T-helper 1 cell (primary cell): ENCODE data around the gene PAIP2.
"Not testable (repeated sequence)": the region's sequence is repeated elsewhere in the genome, so short reads cannot be mapped to it uniquely, and the experiment has no call there.

ENCODE experiments used
- DNase-seq, 5 donors: peaks; one replicate each; pipeline ENCODE4 v3.0.0-alpha.2; 2012 to 2020

The PAIP2 gene

DNA sequence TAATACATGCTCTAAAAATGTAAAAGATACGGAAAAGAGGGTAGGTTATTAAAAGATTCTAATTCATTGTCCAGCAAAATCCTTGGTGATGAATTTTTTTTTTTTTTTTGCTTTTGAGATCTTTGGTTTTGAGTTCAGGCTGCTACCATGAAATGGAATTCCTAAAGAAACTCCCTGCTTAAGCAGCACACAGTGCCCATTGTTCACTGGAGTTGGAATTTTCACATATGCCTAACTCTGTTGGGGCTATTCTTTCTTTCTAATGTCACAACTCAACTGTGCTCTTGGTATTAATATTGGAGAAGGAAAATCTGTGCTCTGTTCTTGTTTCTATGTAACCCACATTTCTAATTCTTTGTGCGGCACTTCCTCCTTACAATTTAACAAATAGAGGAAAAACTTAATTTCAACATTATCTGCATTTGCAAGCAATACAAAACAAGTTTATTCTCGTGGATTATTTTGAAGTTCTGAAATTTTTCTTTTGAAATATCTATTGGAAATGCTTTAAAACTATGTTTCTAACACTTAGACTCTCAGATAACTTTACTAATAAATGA lies 26.5 kb upstream of the PAIP2 start:
- DNase-seq = no peak

DNA sequence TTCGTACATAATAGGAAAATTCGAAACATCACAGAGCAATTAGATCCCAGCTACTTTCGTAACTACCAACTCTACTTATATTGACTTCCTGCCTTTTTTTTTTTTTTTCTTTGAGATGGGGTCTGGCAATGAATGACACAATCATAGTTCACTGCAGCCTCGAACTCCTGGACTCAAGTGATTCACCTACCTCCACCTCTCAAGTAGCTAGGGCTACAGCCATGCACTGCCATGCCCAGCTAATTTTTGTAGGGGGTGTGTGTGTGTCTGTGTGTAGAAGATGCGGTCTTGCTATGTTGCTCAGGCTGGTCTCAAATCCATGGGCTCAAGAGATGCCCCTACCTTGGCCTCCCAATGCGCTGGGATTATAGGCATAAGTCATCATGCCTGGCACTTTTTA lies 5.8 kb upstream of the PAIP2 start:
- no peak for DNase-seq

DNA sequence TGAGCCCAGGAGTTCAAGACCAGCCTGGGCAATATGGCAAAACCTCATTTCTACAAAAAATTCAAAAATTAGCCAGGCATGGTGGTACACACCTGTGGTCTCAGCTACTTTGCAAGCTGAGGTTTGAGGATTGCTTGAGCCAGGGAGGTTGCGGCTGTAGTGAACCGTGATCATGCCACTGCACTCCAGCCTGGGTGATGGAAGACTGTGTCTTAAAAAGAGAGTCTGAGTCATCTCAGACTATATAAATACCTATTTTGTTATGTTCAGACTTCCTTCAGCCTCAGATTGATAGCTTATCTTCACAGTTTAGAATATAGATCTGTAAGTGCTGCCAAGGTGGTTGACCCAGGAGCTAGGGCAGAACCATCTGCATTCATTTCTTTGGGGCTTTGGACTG lies 1.6 kb upstream of the PAIP2 start:
- no peak for DNase-seq

DNA sequence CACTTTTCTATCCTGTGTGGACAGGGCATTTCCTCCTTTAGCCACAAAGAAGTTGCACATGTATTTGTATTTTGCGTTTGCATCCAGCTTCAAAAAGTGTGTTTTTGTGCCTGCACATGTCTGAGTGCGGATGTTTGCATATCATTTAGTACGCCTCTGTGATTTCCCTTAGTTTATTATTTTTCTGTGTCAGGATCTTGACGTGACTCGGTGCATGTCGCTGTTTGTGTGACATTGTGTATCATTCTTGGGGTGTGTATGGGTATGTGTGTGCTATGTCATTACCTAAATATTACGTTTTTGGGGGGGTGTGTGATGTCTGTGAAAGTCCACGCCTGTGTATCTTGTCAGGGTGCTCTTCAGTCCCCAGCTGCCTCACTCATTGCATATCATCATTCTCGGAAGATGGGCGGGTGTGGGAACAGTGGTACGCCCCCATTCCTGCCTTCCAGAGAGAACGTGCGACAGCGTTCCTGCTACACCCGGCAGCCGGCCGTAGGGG lies 416 bp upstream of the PAIP2 start:
- DNase-seq = no peak

GRCh38 chr5:139342423-139342723 lies 719 bp downstream of the PAIP2 start:
- DNase-seq = peak in 1 of 5 donors; percentile 81

- DNase-seq = no peak
Measured at GRCh38 chr5:139343476-139343875, 1.8 kb downstream of the PAIP2 start.

- no peak for DNase-seq
Measured at GRCh38 chr5:139344177-139344576, 2.5 kb downstream of the PAIP2 start.

GRCh38 chr5:139345442-139345841 lies 3.8 kb downstream of the PAIP2 start:
- not testable (repeated sequence) for DNase-seq

- DNase-seq = not testable (repeated sequence)
Measured at GRCh38 chr5:139347863-139348262, 6.2 kb downstream of the PAIP2 start.

DNA sequence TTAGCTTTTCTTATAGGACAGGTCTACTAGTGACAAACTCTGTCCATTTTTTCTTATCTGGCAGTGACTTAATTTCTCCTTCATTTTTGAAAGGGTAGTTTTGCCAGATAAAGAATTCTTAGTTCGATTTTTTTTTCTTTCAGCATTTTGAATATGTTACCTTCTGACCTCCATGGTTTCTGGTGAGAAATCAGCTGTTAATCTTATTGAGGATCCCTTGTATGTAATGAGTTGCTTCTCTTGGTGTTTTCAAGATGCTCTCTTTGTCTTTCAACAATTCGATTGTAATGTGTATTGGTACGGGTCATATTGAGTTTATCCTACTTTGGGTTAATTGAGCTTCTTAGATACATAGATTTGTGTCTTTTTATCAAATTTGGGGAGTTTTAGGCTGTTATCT lies 12.5 kb downstream of the PAIP2 start:
- no peak for DNase-seq

DNA sequence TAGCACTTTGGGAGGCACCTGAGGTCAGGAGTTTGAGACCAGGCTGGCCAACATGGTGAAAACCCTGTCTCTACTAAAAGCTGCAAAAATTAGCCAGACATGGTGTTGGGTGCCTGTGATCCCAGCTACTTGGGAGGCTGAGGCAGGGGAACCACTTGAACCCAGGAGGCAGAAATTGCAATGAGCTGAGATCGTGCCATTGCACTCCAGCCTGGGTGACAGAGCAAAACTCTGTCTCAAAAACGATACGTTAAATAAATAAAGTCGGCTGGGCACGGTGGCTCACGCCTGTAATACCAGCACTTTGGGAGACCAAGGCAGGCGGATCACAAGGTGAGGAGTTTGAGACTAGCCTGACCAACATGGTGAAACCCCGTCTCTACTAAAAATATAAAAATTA lies 14.2 kb downstream of the PAIP2 start:
- DNase-seq = not testable (repeated sequence)

GRCh38 chr5:139358064-139358463 lies 16.4 kb downstream of the PAIP2 start:
- DNase-seq = no peak

DNA sequence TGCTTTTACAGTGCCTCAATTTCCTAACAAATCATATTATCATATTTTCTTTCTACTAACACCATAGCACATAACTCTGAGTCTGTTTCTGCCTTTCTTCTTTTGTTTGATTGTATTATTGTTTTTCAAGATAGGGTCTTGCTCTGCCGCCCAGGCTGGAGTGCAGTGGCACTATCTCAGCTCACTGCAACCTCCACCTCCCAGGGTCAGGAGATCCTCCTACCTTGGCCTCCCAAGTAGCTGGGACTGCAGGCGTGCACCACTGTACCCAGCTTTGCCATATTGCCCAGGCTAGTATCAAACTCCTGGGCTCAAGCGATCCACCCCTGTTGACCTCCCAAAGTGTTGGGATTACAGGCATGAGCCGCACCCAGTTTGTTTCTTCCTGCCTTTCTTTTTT lies 18.7 kb downstream of the PAIP2 start:
- DNase-seq = no peak

- DNase-seq = no peak
Measured at GRCh38 chr5:139361835-139362429, 20.3 kb downstream of the PAIP2 start.

- DNase-seq = no peak
Measured at GRCh38 chr5:139363937-139364336, 22.3 kb downstream of the PAIP2 start.

DNA sequence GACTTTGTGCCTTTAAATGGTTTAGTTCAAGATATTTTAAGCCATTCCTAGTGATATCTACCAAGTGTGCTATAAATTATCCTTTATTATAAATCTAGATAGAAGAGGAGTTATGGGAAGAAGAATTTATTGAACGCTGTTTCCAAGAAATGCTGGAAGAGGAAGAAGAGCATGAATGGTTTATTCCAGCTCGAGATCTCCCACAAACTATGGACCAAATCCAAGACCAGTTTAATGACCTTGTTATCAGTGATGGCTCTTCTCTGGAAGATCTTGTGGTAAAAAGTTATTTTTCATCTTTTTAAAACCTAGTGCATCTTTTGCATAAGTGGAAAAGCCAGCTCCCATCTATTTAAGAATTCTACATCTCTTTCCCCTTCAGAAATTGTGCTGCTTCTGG lies 22.8 kb downstream of the PAIP2 start:
- no peak for DNase-seq

GRCh38 chr5:139368613-139369012 lies 27.0 kb downstream of the PAIP2 start:
- no peak for DNase-seq

DNA sequence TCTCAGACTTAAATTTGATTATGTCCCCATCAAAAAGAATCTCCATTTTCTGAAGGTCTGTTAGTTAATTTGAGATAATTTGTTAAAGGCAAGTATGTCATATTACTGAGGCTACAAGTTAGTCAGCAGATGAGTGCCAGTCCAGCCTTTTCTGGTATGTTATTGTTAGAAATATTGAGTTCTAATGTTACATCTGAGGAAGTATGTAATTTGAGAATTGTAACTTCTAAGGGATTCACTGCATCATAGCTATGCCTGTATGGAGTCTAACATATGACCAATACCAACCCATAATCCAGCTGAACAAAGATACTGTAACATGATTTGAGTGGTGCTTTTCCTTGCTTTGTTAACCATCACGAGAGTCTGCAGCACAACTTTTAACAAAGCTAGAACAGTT lies 27.5 kb downstream of the PAIP2 start:
- DNase-seq = no peak

DNA sequence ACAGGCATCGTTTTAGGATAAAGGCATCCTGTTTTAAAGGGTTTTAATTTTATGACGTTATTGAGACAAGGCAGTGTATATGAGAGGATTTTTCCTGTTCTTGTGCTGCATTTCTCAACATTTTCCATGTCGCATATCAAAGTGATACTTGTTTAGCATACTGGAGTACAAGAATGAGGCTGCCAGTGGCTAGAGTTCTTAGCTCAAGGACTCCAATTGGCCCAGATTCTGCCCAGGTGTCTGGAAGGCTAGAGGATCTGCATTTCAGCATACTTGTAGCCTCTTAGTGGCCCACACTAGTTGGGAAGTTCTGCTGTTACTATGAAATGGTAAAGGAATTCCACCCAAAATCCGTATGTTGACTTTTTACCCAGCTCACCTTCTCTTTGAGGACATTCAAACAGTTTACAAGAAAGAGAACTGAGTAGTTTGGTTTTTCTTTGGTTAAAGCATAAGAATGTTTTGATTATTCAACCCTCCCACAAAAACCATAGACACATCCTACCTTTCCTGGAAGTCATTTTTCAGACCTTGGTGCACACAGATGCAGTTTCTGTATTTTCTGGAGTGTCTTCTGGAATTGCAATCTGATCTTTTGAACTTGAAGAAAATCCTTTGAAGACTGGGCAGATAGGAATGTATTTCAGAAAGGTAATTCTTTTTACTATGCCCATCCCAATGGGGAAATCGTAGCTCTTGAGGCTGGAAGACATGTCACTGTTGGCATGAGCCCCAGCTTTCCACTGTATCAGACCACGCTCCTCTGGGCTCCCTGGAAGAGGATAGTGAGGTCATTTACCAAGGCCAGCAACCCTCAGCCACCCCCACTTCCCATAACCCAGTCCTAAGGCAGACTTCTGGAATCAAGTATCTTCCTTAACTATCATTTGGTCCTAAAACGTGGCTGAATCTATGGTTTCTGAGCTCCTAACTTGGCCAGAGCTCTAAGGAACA lies 30.1 kb downstream of the PAIP2 start:
- DNase-seq = no peak

- no peak for DNase-seq
Measured at GRCh38 chr5:139374909-139375308, 33.3 kb downstream of the PAIP2 start.

DNA sequence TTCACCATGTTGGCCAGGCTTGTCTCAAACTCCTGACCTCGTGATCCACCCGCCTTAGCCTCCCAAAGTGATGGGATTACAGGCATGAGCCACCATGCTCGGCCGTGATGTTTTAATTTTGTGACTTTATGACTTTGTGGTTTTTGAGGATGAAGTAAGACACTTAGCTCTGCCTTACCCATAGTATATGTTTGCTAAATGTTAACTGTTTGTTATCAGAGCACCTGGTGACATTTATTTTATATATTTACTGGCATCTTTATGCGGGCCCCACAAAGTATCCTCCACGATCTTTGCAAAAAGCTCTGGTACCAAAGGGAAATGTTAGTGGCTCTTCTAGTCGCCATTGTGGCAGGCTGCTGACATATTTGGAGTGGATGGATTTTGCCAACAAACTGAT lies 34.7 kb downstream of the PAIP2 start:
- DNase-seq = no peak

DNA sequence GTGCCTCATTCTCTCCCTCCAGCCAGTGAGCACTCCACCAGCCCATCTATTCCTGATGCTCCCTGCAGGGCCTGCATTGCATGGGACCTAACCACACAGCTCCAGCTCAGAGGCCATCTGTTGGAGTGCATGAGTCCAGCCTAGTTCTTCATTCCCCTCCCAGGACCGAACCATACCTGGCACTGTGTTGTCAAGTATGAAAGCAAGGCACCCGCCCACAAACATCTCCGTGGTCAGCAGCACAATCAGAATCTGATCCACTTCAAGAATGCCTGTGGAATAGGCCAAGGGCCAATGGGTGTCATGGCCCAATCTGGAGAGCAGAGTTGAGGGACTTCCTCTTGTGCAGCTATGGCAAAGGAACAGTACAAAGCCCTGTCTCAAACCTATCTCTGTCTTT lies 35.6 kb downstream of the PAIP2 start:
- no peak for DNase-seq

- DNase-seq = no peak
Measured at GRCh38 chr5:139378101-139378825, 36.6 kb downstream of the PAIP2 start.
